ENCODE results near the gene NUP85.

The NUP85 gene

DNA sequence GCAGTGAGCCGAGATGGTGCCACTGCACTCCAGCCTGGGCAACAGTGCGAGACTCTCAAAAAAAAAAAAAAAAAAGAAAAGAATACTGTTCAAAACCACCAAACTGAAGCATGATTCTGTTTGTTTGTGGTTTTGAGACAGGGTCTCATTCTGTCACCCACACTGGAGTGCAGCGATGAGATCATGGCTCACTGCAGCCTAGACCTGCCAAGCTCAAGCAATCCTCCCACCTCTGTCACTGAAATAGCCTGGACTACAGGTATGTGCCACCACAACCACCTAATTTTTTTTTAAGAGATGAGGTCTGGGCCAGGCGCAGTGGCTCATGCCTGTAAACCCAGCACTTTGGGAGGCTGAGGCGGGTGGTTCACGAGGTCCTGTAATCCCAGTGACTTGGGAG lies 27.0 kb upstream of the NUP85 start:
- Histone ChIP-seq H3K4me3 (ENCODE audit: low read depth in 1 of 2, low read length in 2 of 2) (no peak overlapping the region), H3K36me3 (ENCODE audit: control insufficient read depth in 1 of 2, insufficient read depth in 2 of 2, low read length in 2 of 2) (peaks cover 8 to 30% of the 10 kb centered on the region in 2 donors), H3K27ac (ENCODE audit: low read length) (no peak overlapping the region), H3K4me1 (ENCODE audit: control insufficient read depth in 1 of 2, insufficient read depth in 2 of 2, low read length in 2 of 2) (peaks cover 0 to 25% of the 10 kb centered on the region in 2 donors), H3K9me3 (ENCODE audit: control insufficient read depth in 1 of 2, low read length in 2 of 2) (no peaks in the 10 kb centered on the region), H3K27me3 (ENCODE audit: low read depth, low read length) (no peaks in the 10 kb centered on the region)

DNA sequence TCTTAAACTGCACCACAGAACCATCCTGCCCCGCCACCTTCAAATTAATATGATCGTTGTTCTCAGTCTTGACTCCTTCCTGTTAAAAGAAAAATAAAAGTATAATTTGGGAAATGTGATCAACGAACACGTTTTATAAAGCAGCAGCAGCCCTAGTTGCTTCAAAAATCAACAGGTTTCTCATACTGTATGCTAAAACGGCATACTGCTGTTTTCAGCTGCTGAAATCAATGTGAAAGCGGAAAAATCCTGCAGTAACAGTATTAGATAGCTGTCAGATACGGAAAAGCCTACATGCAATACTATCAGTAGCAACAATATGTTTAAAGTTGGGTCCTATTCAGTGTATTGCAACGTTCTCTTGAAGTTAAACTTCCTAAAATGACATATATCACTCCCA lies 24.4 kb upstream of the NUP85 start:
- H3K27ac ChIP-seq (ENCODE audit: low read length): peak overlapping the region; percentile 7
- no peaks in the 10 kb centered on the region for H3K9me3 ChIP-seq (ENCODE audit: control insufficient read depth in 1 of 2, low read length in 2 of 2)
- no peaks in the 10 kb centered on the region for H3K27me3 ChIP-seq (ENCODE audit: low read depth, low read length)
- H3K36me3 ChIP-seq (ENCODE audit: control insufficient read depth in 1 of 2, insufficient read depth in 2 of 2, low read length in 2 of 2): peaks cover 0 to 13% of the 10 kb centered on the region in 2 donors
- peaks cover 0 to 25% of the 10 kb centered on the region in 2 donors for H3K4me1 ChIP-seq (ENCODE audit: control insufficient read depth in 1 of 2, insufficient read depth in 2 of 2, low read length in 2 of 2)
- H3K4me3 ChIP-seq (ENCODE audit: low read depth in 1 of 2, low read length in 2 of 2): peak overlapping the region; percentile 62 to 98

DNA sequence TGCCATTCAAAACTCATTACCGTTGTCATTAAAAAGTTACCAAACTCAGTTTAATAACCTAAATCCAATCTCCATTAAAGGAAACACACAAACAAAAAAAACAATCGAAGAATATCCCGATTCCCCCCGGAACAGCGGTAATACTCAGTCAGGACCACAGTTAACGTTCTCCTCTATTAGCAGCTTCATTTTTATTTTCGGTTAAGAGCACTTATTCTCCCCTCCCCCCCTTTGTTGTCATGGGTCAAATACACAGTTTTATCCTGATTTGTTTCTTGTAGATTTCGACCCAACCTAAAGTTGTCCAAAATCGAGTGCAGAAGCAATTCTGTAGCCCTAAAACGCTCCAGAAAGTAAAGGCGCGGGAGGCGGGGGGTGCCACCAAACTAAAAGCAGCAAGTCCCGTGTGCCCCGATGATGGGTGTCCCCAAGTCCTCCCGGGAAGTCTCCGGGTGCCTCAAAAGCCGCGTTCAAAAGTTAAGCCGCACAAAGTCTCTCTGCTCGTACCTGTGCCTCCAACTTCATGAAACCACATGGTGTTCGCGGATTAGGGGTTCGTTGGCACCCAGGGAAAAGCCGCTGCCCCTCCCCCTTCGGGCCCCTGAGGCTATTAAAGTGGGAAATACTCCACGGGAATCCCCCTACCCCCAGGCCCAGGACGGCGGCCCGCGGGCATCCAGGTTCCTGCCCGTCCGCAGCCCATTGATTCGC lies 23.7 kb upstream of the NUP85 start:
- H3K27ac ChIP-seq (ENCODE audit: low read length): peak overlapping the region; percentile 7
- no peaks in the 10 kb centered on the region for H3K9me3 ChIP-seq (ENCODE audit: control insufficient read depth in 1 of 2, low read length in 2 of 2)
- peak overlapping the region; percentile 62 to 98 for H3K4me3 ChIP-seq (ENCODE audit: low read depth in 1 of 2, low read length in 2 of 2)
- no peaks in the 10 kb centered on the region for H3K27me3 ChIP-seq (ENCODE audit: low read depth, low read length)
- peaks cover 0 to 13% of the 10 kb centered on the region in 2 donors for H3K36me3 ChIP-seq (ENCODE audit: control insufficient read depth in 1 of 2, insufficient read depth in 2 of 2, low read length in 2 of 2)
- H3K4me1 ChIP-seq (ENCODE audit: control insufficient read depth in 1 of 2, insufficient read depth in 2 of 2, low read length in 2 of 2): peaks cover 0 to 25% of the 10 kb centered on the region in 2 donors

DNA sequence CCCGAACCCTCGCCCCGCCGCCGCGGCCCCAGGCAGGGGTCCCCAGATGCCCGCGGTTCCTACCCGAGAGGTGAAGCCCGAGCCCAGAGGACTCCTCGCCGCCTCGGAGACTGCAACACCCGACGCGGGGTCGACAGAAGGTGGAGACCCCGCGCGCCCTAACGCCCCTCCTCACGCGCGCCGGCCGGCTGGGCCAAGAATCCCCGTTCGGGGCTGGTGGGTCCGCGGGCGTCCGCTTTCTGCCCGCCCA lies 23.2 kb upstream of the NUP85 start:
- H3K27ac ChIP-seq (ENCODE audit: low read length): peak overlapping the region; percentile 7
- peak overlapping the region; percentile 62 to 98 for H3K4me3 ChIP-seq (ENCODE audit: low read depth in 1 of 2, low read length in 2 of 2)
- H3K36me3 ChIP-seq (ENCODE audit: control insufficient read depth in 1 of 2, insufficient read depth in 2 of 2, low read length in 2 of 2): peaks cover 0 to 13% of the 10 kb centered on the region in 2 donors
- peaks cover 0 to 25% of the 10 kb centered on the region in 2 donors for H3K4me1 ChIP-seq (ENCODE audit: control insufficient read depth in 1 of 2, insufficient read depth in 2 of 2, low read length in 2 of 2)
- H3K9me3 ChIP-seq (ENCODE audit: control insufficient read depth in 1 of 2, low read length in 2 of 2): no peaks in the 10 kb centered on the region
- no peaks in the 10 kb centered on the region for H3K27me3 ChIP-seq (ENCODE audit: low read depth, low read length)

DNA sequence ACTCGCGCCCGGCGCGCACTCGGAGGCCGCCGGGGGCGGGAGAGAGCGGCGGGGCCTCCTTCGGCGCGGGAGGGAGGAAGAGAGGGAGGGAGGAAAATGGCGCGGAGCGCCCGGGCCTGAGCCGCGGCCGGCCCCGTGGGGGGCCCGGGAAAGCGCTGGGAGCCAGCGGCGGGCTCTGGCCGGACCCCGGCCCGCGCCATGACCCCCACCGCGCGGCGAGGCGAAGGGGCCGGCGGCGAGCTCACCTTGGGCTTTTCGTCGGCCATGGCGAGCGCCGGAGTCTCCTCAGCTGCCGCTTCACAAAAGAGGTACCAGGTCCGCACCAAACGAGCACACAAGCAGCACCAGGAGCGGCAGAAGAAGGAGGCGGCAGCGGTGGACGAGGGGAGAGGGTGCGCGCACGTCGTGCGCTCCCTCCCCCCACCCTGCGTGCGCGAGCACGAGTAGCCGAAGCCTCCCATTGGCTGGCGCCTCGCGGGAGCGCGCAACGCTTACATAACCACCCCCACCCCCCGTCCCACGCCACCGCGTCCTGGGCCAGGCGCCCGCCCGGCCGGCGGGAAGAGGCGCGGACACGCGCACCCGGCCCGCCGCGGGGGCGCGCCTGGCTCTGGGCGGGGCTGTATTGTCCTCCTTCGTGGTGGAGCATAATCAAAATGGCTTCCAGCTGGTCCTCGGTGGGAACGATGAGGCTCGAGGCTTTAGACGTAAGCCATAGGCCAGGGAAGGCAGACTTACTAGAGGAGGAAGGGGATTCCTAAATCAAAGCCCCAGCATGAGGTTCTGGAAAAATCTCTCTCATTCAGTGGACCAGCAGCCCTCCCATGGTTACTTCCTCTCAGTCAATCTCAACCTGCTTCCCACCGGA lies 22.7 kb upstream of the NUP85 start, which contains the start of gene SUMO2:
Gene SUMO2, minus strand, starts transcription at position 391 of the 868 bp plus-strand sequence. Its CDS starts 125 bp downstream, at position 266.
- H3K4me3 ChIP-seq (ENCODE audit: low read depth in 1 of 2, low read length in 2 of 2): peak within 1 kb of the TSS; percentile 69 to 98
- H3K36me3 ChIP-seq (ENCODE audit: control insufficient read depth in 1 of 2, insufficient read depth in 2 of 2, low read length in 2 of 2): peaks cover 0 to 8% of the 10 kb centered on the region in 2 donors
- H3K4me1 ChIP-seq (ENCODE audit: control insufficient read depth in 1 of 2, insufficient read depth in 2 of 2, low read length in 2 of 2): peaks cover 0 to 24% of the 10 kb centered on the region in 2 donors
- peak within 1 kb of the TSS; percentile 96 for H3K27ac ChIP-seq (ENCODE audit: low read length)
- no peaks in the 10 kb centered on the region for H3K9me3 ChIP-seq (ENCODE audit: control insufficient read depth in 1 of 2, low read length in 2 of 2)
- H3K27me3 ChIP-seq (ENCODE audit: low read depth, low read length): no peaks in the 10 kb centered on the region

DNA sequence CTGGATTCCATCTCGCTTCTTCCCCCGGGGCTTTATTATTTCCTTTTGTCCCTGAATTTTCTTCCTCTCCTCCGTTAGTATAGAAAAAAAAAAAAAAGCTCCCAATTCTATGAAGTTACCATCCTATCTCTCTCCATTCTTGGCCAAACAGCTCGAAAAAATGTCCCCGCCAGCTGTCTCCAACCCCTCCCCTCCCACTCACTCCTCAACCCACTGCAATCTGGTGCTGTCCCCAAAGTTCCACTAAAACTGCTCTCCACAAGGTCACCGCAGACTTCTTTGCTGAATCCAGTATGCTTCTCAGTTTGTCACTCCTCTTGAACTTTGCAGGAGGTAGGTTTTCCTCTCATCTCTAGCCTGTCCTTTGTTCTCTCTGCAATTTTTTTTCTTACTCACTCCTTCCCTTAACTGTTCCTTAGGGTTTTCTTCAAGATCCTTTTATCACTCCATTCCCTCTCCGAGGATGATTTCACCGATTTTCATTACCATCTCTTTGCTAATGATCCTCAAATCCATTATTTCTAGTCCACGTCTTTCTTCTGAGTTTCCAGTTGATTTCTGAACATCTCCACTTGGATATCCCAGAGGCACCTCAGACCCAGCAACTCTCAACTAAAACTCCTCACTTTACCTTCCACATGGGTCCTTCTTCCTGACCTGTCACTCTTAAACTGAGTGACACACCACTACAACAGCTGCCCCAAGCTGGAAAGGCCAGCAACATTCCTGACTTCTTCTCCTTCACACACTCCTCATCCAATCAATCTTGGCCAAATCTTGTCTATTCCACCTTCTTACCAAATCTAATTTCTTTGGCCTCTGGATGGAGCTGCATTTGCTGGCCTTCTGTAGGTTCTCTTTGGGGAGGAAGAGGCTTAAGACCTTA lies 21.2 kb upstream of the NUP85 start:
- no peaks in the 10 kb centered on the region for H3K9me3 ChIP-seq (ENCODE audit: control insufficient read depth in 1 of 2, low read length in 2 of 2)
- H3K4me1 ChIP-seq (ENCODE audit: control insufficient read depth in 1 of 2, insufficient read depth in 2 of 2, low read length in 2 of 2): peaks cover 0 to 20% of the 10 kb centered on the region in 2 donors
- H3K27me3 ChIP-seq (ENCODE audit: low read depth, low read length): no peaks in the 10 kb centered on the region
- H3K27ac ChIP-seq (ENCODE audit: low read length): no peak overlapping the region
- no peak overlapping the region for H3K4me3 ChIP-seq (ENCODE audit: low read depth in 1 of 2, low read length in 2 of 2)
- no peaks in the 10 kb centered on the region for H3K36me3 ChIP-seq (ENCODE audit: control insufficient read depth in 1 of 2, insufficient read depth in 2 of 2, low read length in 2 of 2)

DNA sequence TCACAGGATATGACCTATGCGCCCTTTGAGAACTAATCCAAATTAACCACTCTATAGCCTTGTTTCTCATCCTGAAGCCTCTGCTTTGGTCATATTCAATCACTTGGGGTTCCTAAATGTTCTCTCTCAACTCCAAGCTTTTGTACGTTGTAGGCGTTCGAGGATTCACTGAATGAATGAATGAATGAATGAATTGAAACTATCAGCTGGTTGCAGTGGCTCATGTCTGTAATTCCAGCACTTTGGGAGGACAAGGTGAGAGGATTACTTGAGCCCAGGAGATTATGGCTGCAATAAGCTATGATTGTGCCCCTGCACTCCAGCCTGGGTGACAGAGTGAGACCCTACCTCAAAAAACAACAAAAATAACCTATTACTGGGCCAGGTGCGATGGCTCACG lies 16.9 kb upstream of the NUP85 start:
- no peaks in the 10 kb centered on the region for H3K4me1 ChIP-seq (ENCODE audit: control insufficient read depth in 1 of 2, insufficient read depth in 2 of 2, low read length in 2 of 2)
- H3K27me3 ChIP-seq (ENCODE audit: low read depth, low read length): no peaks in the 10 kb centered on the region
- no peaks in the 10 kb centered on the region for H3K9me3 ChIP-seq (ENCODE audit: control insufficient read depth in 1 of 2, low read length in 2 of 2)
- no peaks in the 10 kb centered on the region for H3K36me3 ChIP-seq (ENCODE audit: control insufficient read depth in 1 of 2, insufficient read depth in 2 of 2, low read length in 2 of 2)
- H3K4me3 ChIP-seq (ENCODE audit: low read depth in 1 of 2, low read length in 2 of 2): no peak overlapping the region
- no peak overlapping the region for H3K27ac ChIP-seq (ENCODE audit: low read length)

DNA sequence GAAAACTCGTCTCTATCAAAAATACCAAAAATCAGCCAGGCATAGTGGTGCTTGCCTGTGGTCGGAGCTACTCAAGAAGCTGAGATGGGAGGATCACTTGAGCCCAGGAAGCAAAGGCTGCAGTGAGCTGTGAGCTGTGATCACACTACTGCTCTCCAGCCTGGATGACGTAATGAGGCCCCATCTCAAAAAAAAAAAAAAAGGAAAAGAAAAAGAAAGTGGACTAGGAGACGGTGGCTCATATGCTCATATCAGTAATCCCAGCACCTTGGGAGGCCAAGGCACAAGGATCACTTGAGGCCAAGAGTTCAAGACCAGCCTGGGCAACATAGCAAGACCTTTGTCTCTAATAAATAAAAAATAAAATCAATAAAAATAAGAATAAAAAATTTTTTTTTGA lies 13.9 kb upstream of the NUP85 start:
- Histone ChIP-seq H3K4me3 (ENCODE audit: low read depth in 1 of 2, low read length in 2 of 2) (no peak overlapping the region), H3K4me1 (ENCODE audit: control insufficient read depth in 1 of 2, insufficient read depth in 2 of 2, low read length in 2 of 2) (no peaks in the 10 kb centered on the region), H3K27me3 (ENCODE audit: low read depth, low read length) (no peaks in the 10 kb centered on the region), H3K9me3 (ENCODE audit: control insufficient read depth in 1 of 2, low read length in 2 of 2) (no peaks in the 10 kb centered on the region), H3K36me3 (ENCODE audit: control insufficient read depth in 1 of 2, insufficient read depth in 2 of 2, low read length in 2 of 2) (no peaks in the 10 kb centered on the region), H3K27ac (ENCODE audit: low read length) (no peak overlapping the region)

DNA sequence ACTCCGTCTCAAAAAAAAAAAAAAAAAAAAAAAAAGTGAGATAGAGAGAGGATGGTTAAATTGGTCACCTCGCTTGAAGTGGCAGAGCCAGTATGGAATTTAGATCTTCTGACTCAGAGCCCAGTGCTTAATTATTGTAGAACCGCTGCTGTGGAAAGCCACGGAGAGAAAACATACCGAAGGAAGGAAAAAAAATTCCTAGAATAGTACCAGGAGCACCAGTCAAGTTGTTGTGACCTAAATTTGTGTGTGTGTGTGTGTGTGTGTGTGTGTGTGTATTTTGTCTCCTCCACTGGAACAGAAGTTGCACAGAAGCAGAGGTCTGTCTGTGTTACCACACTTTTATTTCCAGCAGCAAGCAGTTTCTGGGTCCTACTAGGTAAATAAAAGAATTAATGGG lies 10.6 kb upstream of the NUP85 start:
- H3K36me3 ChIP-seq (ENCODE audit: control insufficient read depth in 1 of 2, insufficient read depth in 2 of 2, low read length in 2 of 2): no peaks in the 10 kb centered on the region

DNA sequence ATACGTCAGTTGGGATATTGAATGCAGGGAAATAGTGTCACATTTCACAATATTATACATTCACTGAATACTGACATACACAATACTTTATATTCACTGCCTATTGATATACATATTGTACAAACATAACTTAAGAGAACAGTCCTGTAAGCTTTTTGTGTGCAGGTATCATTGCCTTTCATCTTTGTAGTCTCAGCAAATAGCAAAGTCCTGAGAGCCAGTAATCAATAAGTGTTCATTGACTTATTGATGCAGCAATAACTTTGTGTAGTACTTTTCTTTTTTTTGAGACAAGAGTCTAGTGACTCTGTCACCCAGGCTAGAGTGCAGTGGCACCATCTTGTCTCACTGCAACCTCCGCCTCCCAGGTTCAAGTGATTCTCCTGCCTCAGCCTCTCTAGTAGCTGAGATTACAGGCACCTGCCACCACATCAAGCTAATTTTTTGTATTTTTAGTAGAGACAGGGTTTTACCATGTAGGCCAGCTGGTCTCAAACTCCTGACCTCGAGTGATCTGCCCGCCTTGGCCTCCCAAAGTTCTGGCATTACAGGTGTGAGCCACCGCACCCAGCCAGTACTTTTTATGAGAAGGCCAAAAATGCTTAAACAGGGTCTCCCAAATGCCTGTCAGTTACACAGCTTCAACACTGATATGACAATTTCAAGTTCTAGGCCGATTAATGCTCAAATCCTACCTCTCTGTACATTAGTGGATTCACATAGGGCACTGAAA lies 5.4 kb upstream of the NUP85 start:
- no peaks in the 10 kb centered on the region for H3K4me1 ChIP-seq (ENCODE audit: control insufficient read depth in 1 of 2, insufficient read depth in 2 of 2, low read length in 2 of 2)
- H3K36me3 ChIP-seq (ENCODE audit: control insufficient read depth in 1 of 2, insufficient read depth in 2 of 2, low read length in 2 of 2): no peaks in the 10 kb centered on the region
- no peak overlapping the region for H3K4me3 ChIP-seq (ENCODE audit: low read depth in 1 of 2, low read length in 2 of 2)
- no peak overlapping the region for H3K27ac ChIP-seq (ENCODE audit: low read length)
- no peaks in the 10 kb centered on the region for H3K9me3 ChIP-seq (ENCODE audit: control insufficient read depth in 1 of 2, low read length in 2 of 2)
- H3K27me3 ChIP-seq (ENCODE audit: low read depth, low read length): no peaks in the 10 kb centered on the region

More for the DNA sequence above, 10.6 kb upstream of the NUP85 start:
- no peak overlapping the region for H3K27ac ChIP-seq (ENCODE audit: low read length)
- H3K27me3 ChIP-seq (ENCODE audit: low read depth, low read length): no peaks in the 10 kb centered on the region
- no peaks in the 10 kb centered on the region for H3K4me1 ChIP-seq (ENCODE audit: control insufficient read depth in 1 of 2, insufficient read depth in 2 of 2, low read length in 2 of 2)
- no peaks in the 10 kb centered on the region for H3K9me3 ChIP-seq (ENCODE audit: control insufficient read depth in 1 of 2, low read length in 2 of 2)
- no peak overlapping the region for H3K4me3 ChIP-seq (ENCODE audit: low read depth in 1 of 2, low read length in 2 of 2)

All from muscle layer of duodenum (tissue), 2 donors.